Measurements from ENCODE around the gene NPPA. TPM values are rescaled to one million over a fixed set of nuclear protein-coding genes. Genes with fewer than 3 reads are reported as not detected.

The NPPA gene
- total and polyA plus RNA-seq, 9 of the 15 experiments (the other 6 are each of a cell fraction or from before 2014, with no cell fraction given), result not detected

GRCh38 chr1:11882814-11883538 lies 35.4 kb upstream of the NPPA start (continued):
- TF ChIP-seq NR0B1 (IDR thresholded peaks at IDR 0.05; ENCODE audit: partially characterized antibody) (no peak), EP400 (IDR thresholded peaks at IDR 0.05) (peak; percentile 77), MLLT1 (IDR thresholded peaks at IDR 0.05) (no peak), U2AF2 (optimal IDR thresholded peaks at IDR 0.05; ENCODE audit: low read depth, low read length) (no peak), ZNF280A (IDR thresholded peaks at IDR 0.05; ENCODE audit: low read depth, partially characterized antibody) (no peak), ZFP91 (CRISPR knock-in tag; IDR thresholded peaks at IDR 0.05) (no peak), CHD4 (IDR thresholded peaks at IDR 0.05; ENCODE audit: insufficient read depth, insufficient replicate concordance, low read depth, low read length, poor library complexity, severe bottlenecking) (no peak), ZNF561 (CRISPR knock-in tag; conservative IDR thresholded peaks at IDR 0.05) (0 out of 2 replicates have a peak, but pooled peaks have one; percentile 61), NR3C1 (CRISPR knock-in tag; IDR thresholded peaks at IDR 0.05) (no peak), HMGN3 (IDR thresholded peaks at IDR 0.05; ENCODE audit: borderline replicate concordance, extremely low read depth, insufficient read length, low read depth, low read length) (peak; percentile 99), ZBTB34 (CRISPR knock-in tag; IDR thresholded peaks at IDR 0.05) (0 out of 2 replicates have a peak, but pooled peaks have one; percentile 12), ERF (CRISPR knock-in tag; IDR thresholded peaks at IDR 0.05) (peak; percentile 89), SMARCA4 (IDR thresholded peaks at IDR 0.05) (peak; percentile 94), ZBTB43 (CRISPR knock-in tag; IDR thresholded peaks at IDR 0.05) (no peak), ZNF707 (CRISPR knock-in tag; conservative IDR thresholded peaks at IDR 0.05) (peak; percentile 42; the same call in 1 of the 2 replicates), ZNF134 (CRISPR knock-in tag; conservative IDR thresholded peaks at IDR 0.05) (peak; percentile 8)

Measured in K562 (cell line).